ENCODE data around the gene MARCKSL1. TPM values are rescaled to one million over a fixed set of nuclear protein-coding genes. Genes with fewer than 3 reads are reported as not detected.

Gene MARCKSL1
- total and polyA plus RNA-seq, 11 donors: 6.8 to 44.0 (median 12.1) TPM

DNA sequence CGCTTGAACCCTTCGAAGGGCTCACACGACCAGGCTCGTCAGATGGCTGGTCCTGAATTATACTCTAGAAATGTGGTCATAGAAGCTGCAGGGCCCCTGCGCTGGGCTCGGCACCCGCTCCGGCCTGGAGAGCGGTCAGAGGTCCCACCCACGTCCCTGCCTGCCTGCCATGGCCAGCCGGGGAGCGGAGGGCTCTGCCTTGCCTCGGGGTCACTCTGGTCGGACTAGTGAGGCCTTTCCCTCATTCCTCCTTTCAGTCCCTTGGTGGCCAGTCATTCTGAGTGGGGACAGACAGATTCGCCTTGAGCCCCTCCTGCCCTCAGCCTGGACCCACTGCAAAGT lies 529 bp upstream of the MARCKSL1 start:
- peak overlapping the region in 11 of 12 donors; percentile 41 to 91 (median 73) for H3K27ac ChIP-seq
- intact Hi-C loops (cut with DNase I): loop anchor here in 2 of 10 donors (2.0 to 10.0 kb wide), 2 partner anchors 14 to 112 kb away; partner anchors contain the start of genes EIF3I (in 1 of the 2) and TMEM234 (in 1 of the 2)
- ATAC-seq: peak in 3 of 4 donors; percentile 11 to 16 (median 15)
- peak overlapping the region; percentile 62 to 93 (median 72) for H3K4me3 ChIP-seq
- H3K9me3 ChIP-seq: no peaks in the 10 kb centered on the region
- DNase-seq: peak in 1 of 5 donors; percentile 54
- TF ChIP-seq POLR2A (IDR thresholded peaks at IDR 0.05) (no peak), CTCF (IDR thresholded peaks at IDR 0.05) (no peak)
- H3K27me3 ChIP-seq: peaks cover 0 to 5% (median 0%) of the 10 kb centered on the region in 9 donors
- H3K4me1 ChIP-seq: peaks cover 5 to 55% (median 22%) of the 10 kb centered on the region in 12 donors
- 22 to 40% (median 33%) methylated on average over 3 to 15 of the region's 15 CpGs for WGBS, 4 donors
- peaks cover 0 to 29% (median 20%) of the 10 kb centered on the region in 9 donors for H3K36me3 ChIP-seq

DNA sequence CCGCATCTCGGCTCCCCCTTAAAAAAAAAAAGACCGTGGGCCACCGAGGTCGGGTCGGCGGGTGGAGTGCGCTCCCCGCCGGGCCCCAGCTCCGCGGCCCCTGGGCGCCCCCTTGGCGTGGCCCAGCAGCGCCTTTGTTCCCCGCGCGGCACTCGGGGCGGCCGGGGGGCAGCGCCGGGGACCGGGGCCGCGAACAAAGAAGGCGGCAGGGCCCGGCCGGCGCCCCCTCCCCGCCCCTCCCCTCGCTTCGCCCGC lies 571 bp downstream of the MARCKSL1 start:
- DNase-seq (no peak), ATAC-seq (peak in 1 of 4 donors; percentile 1)
- no peak for TF ChIP-seq POLR2A (IDR thresholded peaks at IDR 0.05)
- TF ChIP-seq CTCF (IDR thresholded peaks at IDR 0.05): no peak
- intact Hi-C loops (cut with DNase I): loop anchor here in 1 of 10 donors (10.0 kb wide), 1 partner anchor 111 kb away; the partner anchor contains the start of genes EIF3I and TMEM234
- H3K36me3 ChIP-seq: peaks cover 0 to 40% (median 31%) of the 10 kb centered on the region in 9 donors
- H3K27ac ChIP-seq: peak overlapping the region; percentile 42 to 91 (median 73)
- 0 to 1% (median 0%) methylated on average over 1 to 34 of the region's 34 CpGs for WGBS, 4 donors
- H3K9me3 ChIP-seq: no peaks in the 10 kb centered on the region
- peak overlapping the region; percentile 62 to 93 (median 72) for H3K4me3 ChIP-seq
- peaks cover 5 to 55% (median 22%) of the 10 kb centered on the region in 12 donors for H3K4me1 ChIP-seq
- H3K27me3 ChIP-seq: peaks cover 0 to 5% (median 0%) of the 10 kb centered on the region in 9 donors

- WGBS, 4 donors: 3 to 18% (median 4%) methylated on average over 8 to 46 of the region's 46 CpGs
- Histone ChIP-seq H3K27me3 (peaks cover 0 to 5% (median 0%) of the 10 kb centered on the region in 9 donors), H3K9me3 (no peaks in the 10 kb centered on the region), H3K4me3 (peak overlapping the region; percentile 62 to 93 (median 72)), H3K27ac (peak overlapping the region; percentile 42 to 91 (median 73)), H3K4me1 (peaks cover 5 to 51% (median 22%) of the 10 kb centered on the region in 12 donors), H3K36me3 (peaks cover 0 to 44% (median 34%) of the 10 kb centered on the region in 9 donors)
- DNase-seq (peak in 4 of 5 donors; percentile 54 to 81 (median 63)), ATAC-seq (peak in 3 of 4 donors; percentile 33 to 52 (median 35))
- TF ChIP-seq CTCF (IDR thresholded peaks at IDR 0.05) (peak; percentile 58 to 87 (median 72)), POLR2A (IDR thresholded peaks at IDR 0.05) (no peak)
- intact Hi-C loops (cut with DNase I): loop anchor here in 2 of 10 donors (5.0 to 10.0 kb wide), 2 partner anchors 77 to 110 kb away; partner anchors contain the start of genes EIF3I (in 1 of the 2) and TMEM234 (in 1 of the 2)
Observed at GRCh38 chr1:32334864-32335534, 1.0 kb downstream of the MARCKSL1 start.

DNA sequence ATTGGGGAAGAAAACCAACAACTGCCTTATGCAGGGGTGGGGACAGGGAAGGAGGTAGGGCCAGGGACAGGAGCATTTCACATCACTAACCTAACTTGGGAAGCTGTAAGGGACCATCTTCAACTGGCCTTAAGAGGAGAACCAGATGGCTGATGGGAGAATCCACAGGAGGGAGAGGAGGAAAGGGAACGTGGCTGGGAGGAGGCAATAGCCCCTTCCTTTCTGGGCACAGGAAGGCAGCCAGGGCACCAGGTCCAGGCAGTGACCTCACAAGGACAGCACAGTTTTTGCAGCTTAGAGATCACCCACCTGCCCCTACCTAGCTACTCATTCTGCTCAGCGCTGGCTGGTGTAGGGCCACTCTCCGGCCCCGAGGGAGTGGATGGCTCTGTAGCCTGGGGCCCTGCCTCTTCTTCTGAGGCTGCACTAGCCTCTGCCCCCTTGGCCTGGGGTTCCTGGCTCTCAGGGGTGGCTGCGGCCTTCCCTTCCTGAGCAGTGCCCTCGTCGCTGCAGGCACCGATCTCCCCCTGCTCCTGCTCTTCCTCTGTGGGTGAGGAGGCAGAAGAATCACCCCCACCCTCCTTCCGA lies 1.7 kb downstream of the MARCKSL1 start:
- peak overlapping the region in 10 of 12 donors; percentile 62 to 93 (median 72) for H3K4me3 ChIP-seq
- H3K4me1 ChIP-seq: peaks cover 5 to 45% (median 22%) of the 10 kb centered on the region in 12 donors
- no peaks in the 10 kb centered on the region for H3K9me3 ChIP-seq
- peaks cover 0 to 51% (median 40%) of the 10 kb centered on the region in 9 donors for H3K36me3 ChIP-seq
- DNase-seq (no peak), ATAC-seq (no peak)
- peak overlapping the region in 3 of 12 donors; percentile 64 to 80 (median 72) for H3K27ac ChIP-seq
- peaks cover 0 to 5% (median 0%) of the 10 kb centered on the region in 9 donors for H3K27me3 ChIP-seq
- no peak for TF ChIP-seq POLR2A (IDR thresholded peaks at IDR 0.05)
- TF ChIP-seq CTCF (IDR thresholded peaks at IDR 0.05): no peak
- intact Hi-C loops (cut with DNase I): loop anchor here in 2 of 10 donors (5.0 to 10.0 kb wide), 2 partner anchors 78 to 110 kb away; partner anchors contain the start of genes EIF3I (in 1 of the 2) and TMEM234 (in 1 of the 2)
- 52 to 77% (median 56%) methylated on average over 7 to 9 of the region's 9 CpGs for WGBS, 4 donors
